HG03103 (cell line): ENCODE results near the gene SLC25A6.
"Not testable (repeated sequence)": the region's sequence is repeated elsewhere in the genome, so short reads cannot be mapped to it uniquely, and the experiment has no call there.

Experiments
- ATAC-seq: cut with Tn5 transposase; IDR thresholded peaks from one replicate; pipeline ENCODE4 v1.9.1; 2021; ENCODE audit warnings: low read depth; ENCODE audit not compliant: unreplicated experiment

The SLC25A6 gene

GRCh38 chrX:1355131-1356046, 36.5 kb downstream of the SLC25A6 start:
- ATAC-seq = no peak

- ATAC-seq = no peak
These were observed 37.6 kb downstream of the SLC25A6 start for GRCh38 chrX:1354036-1355019.

DNA sequence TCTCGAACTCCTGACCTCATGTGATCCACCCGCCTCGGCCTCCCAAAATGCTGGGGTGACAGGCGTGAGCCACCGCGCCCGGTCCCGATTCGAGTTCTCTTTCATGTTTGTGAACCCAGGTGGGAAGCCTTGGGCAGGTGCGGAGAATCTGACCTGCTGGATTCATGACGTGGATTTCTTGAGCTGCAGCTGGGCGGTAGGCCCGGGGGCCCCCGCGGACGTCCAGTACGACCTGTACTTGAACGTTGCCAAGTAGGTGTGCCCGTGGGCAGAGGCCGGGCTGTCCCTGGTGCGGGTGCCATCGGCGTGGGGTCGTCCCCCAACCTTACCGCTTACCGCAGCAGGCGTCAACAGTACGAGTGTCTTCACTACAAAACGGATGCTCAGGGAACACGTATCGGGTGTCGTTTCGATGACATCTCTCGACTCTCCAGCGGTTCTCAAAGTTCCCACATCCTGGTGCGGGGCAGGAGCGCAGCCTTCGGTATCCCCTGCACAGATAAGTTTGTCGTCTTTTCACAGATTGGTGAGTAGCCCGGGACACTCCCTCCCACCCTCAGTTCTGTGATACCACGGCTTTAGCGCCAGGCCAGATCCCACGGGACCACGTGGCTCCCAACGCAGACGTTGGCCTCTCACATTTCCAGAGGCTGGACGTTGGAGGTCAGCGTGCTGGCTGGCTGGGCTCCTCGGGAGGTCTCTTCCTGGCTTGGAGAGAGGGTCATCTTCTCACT, 39.8 kb downstream of the SLC25A6 start:
- no peak for ATAC-seq

GRCh38 chrX:1349606-1350005, 42.3 kb downstream of the SLC25A6 start:
- ATAC-seq = not testable (repeated sequence)

DNA sequence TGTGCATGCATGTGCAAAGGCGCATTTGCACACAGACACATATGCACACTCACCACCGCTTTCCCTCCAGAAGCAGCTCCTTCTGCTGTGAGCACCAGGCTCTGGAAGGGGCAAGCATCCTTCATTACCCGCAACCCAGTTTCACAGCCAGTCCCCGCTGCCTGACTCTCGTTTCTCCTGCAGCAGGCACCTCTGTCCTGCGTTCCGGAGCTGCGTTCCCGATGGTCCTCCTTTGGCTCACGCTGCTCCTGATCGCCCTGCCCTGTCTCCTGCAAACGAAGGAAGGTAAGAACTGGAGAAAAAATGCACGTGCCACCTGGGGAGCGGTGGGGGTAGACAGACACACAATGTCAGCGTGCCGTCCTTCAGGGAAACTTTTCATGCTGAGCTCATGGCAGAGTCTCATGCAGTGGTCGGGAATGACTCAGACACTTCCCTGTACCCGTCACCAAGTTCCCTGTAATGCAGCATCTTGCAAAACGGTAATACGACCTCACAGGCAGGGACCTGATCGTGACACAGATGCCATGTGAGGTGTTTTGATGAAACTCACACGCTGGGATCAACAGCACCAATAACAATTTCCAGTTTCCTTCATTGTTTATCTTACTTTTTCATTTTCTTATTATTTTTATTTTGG, 50.2 kb downstream of the SLC25A6 start:
- no peak for ATAC-seq

DNA sequence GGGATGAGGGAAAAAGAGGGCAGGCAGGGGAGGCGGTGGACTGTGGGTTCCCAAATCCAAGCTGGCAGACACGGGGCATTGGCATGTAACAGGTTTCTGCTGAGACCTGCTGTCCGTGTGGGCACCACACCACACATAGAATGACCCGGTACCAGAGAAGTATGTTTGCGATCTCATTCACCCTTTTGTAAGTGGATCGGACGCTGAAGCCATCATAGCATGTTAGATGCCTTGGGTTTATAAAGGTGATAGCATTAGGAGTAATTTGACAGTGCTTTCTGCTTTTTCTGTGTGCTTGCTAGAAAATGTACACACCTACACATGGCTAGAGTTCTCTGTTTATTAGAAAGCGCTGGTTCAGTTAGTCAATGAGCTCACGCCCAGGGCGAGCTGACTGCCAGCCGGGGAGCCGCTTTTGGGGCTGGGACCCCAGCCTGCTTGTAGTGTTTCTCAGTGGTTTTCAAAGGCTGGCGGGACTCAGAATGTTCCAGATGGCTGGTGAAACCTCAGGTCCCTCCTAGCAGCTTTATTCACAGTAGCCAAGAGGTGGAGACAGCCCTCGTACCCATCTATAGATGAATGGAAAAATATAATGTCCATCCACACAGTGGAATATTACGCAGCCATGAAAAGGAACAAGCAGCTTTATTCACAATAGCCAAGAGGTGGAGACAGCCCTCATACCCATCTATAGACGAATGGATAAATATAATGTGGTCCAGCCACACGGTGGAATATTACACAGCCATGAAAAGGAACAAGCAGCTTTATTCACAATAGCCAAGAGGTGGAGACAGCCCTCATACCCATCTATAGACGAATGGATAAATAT, 54.7 kb downstream of the SLC25A6 start:
- ATAC-seq = peak; percentile 17

DNA sequence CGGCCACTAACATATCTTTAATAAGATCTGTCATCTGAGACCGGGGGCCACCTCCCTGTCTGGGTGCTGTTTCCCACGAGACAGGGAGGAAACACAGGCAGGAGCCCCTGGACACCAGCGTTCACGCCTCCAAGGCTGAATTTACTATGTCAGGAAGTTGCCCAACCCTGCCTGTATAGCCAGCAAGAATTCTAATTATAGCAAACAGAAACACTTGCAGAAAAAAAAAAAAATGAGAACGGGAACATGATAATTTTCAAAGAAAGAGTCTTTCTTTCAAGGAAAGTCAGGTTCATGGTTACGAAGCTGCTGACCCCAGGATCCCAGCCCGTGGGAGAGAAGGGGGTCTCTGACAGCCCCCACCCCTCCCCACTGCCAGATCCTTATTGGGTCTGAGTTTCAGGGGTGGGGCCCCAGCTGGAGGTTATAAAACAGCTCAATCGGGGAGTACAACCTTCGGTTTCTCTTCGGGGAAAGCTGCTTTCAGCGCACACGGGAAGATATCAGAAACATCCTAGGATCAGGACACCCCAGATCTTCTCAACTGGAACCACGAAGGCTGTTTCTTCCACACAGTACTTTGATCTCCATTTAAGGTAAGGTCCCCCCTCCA, 55.5 kb downstream of the SLC25A6 start, which contains the start of gene IL3RA:
TSS of gene IL3RA (plus strand) at position 455 of the 613 bp plus-strand sequence. CDS start 4,981 bp downstream, outside the sequence.
- peak; percentile 47 for ATAC-seq
